ENCODE data around the gene OR8B3.
"Not testable (repeated sequence)": the region's sequence is repeated elsewhere in the genome, so short reads cannot be mapped to it uniquely, and the experiment has no call there.

The OR8B3 gene

GRCh38 chr11:124429599-124429998, 30.8 kb upstream of the OR8B3 start:
- Histone ChIP-seq H3K4me3 (no peak overlapping the region), H3K27ac (no peak overlapping the region), H3K9ac (ENCODE audit: insufficient read length) (no peak overlapping the region), H3K36me3 (ENCODE audit: insufficient read depth, low read length) (no peaks in the 10 kb centered on the region), H3K9me3 (ENCODE audit: low read depth, low read length) (no peaks in the 10 kb centered on the region)
- no peak for TF ChIP-seq POLR2AphosphoS5 (IDR thresholded peaks at IDR 0.05; ENCODE audit: borderline replicate concordance, low read depth, low read length)
- no peak for TF ChIP-seq EZH2 (IDR thresholded peaks at IDR 0.05)
- TF ChIP-seq FOXP2 (optimal IDR thresholded peaks at IDR 0.05; ENCODE audit: control extremely low read depth, extremely low read length, insufficient read depth) = no peak
- DNase-seq (ENCODE audit: low read depth, low spot score) = no peak

GRCh38 chr11:124424384-124424921, 25.6 kb upstream of the OR8B3 start, which contains the start of gene OR8B4:
Gene OR8B4, minus strand, starts transcription at chr11:124424871. Its CDS starts 0 bp downstream, at chr11:124424871.
- Histone ChIP-seq H3K9ac (ENCODE audit: insufficient read length) (no peak within 1 kb of the TSS), H3K36me3 (ENCODE audit: insufficient read depth, low read length) (no peaks in the 10 kb centered on the region), H3K27ac (no peak within 1 kb of the TSS), H3K9me3 (ENCODE audit: low read depth, low read length) (no peaks in the 10 kb centered on the region), H3K4me3 (no peak within 1 kb of the TSS)
- no peak for TF ChIP-seq EZH2 (IDR thresholded peaks at IDR 0.05)
- no peak for TF ChIP-seq FOXP2 (optimal IDR thresholded peaks at IDR 0.05; ENCODE audit: control extremely low read depth, extremely low read length, insufficient read depth)
- TF ChIP-seq POLR2AphosphoS5 (IDR thresholded peaks at IDR 0.05; ENCODE audit: borderline replicate concordance, low read depth, low read length) = no peak
- no peak for DNase-seq (ENCODE audit: low read depth, low spot score)

- H3K9me3 ChIP-seq (ENCODE audit: low read depth, low read length) = no peaks in the 10 kb centered on the region
Observed at GRCh38 chr11:124421043-124421442, 22.2 kb upstream of the OR8B3 start.

GRCh38 chr11:124415356-124415923, 16.6 kb upstream of the OR8B3 start:
- Histone ChIP-seq H3K9me3 (ENCODE audit: low read depth, low read length) (no peaks in the 10 kb centered on the region), H3K36me3 (ENCODE audit: insufficient read depth, low read length) (no peaks in the 10 kb centered on the region), H3K27ac (no peak overlapping the region), H3K4me3 (no peak overlapping the region), H3K9ac (ENCODE audit: insufficient read length) (no peak overlapping the region)
- TF ChIP-seq FOXP2 (optimal IDR thresholded peaks at IDR 0.05; ENCODE audit: control extremely low read depth, extremely low read length, insufficient read depth) (no peak), EZH2 (IDR thresholded peaks at IDR 0.05) (no peak), POLR2AphosphoS5 (IDR thresholded peaks at IDR 0.05; ENCODE audit: borderline replicate concordance, low read depth, low read length) (no peak)
- DNase-seq (ENCODE audit: low read depth, low spot score) = no peak

More at GRCh38 chr11:124421043-124421442, 22.2 kb upstream of the OR8B3 start:
- Histone ChIP-seq H3K27ac (no peak overlapping the region), H3K9ac (ENCODE audit: insufficient read length) (no peak overlapping the region), H3K4me3 (no peak overlapping the region), H3K36me3 (ENCODE audit: insufficient read depth, low read length) (no peaks in the 10 kb centered on the region)
- TF ChIP-seq FOXP2 (optimal IDR thresholded peaks at IDR 0.05; ENCODE audit: control extremely low read depth, extremely low read length, insufficient read depth) = no peak
- no peak for DNase-seq (ENCODE audit: low read depth, low spot score)

- TF ChIP-seq EZH2 (IDR thresholded peaks at IDR 0.05) = no peak
- no peak for TF ChIP-seq POLR2AphosphoS5 (IDR thresholded peaks at IDR 0.05; ENCODE audit: borderline replicate concordance, low read depth, low read length)
- TF ChIP-seq FOXP2 (optimal IDR thresholded peaks at IDR 0.05; ENCODE audit: control extremely low read depth, extremely low read length, insufficient read depth) = no peak
- DNase-seq (ENCODE audit: low read depth, low spot score) = no peak
- H3K27ac ChIP-seq = no peak overlapping the region
- H3K36me3 ChIP-seq (ENCODE audit: insufficient read depth, low read length) = no peaks in the 10 kb centered on the region
- H3K9me3 ChIP-seq (ENCODE audit: low read depth, low read length) = no peaks in the 10 kb centered on the region
- no peak overlapping the region for H3K9ac ChIP-seq (ENCODE audit: insufficient read length)
- H3K4me3 ChIP-seq = no peak overlapping the region
Observed at GRCh38 chr11:124409906-124410305, 11.1 kb upstream of the OR8B3 start.

GRCh38 chr11:124405581-124405980, 6.8 kb upstream of the OR8B3 start:
- no peaks in the 10 kb centered on the region for H3K36me3 ChIP-seq (ENCODE audit: insufficient read depth, low read length)
- TF ChIP-seq POLR2AphosphoS5 (IDR thresholded peaks at IDR 0.05; ENCODE audit: borderline replicate concordance, low read depth, low read length) (no peak), EZH2 (IDR thresholded peaks at IDR 0.05) (no peak), FOXP2 (optimal IDR thresholded peaks at IDR 0.05; ENCODE audit: control extremely low read depth, extremely low read length, insufficient read depth) (no peak)
- no peaks in the 10 kb centered on the region for H3K9me3 ChIP-seq (ENCODE audit: low read depth, low read length)
- H3K9ac ChIP-seq (ENCODE audit: insufficient read length) = no peak overlapping the region
- H3K27ac ChIP-seq = no peak overlapping the region
- no peak for DNase-seq (ENCODE audit: low read depth, low spot score)
- peak overlapping the region; percentile 31 for H3K4me3 ChIP-seq

GRCh38 chr11:124403186-124403585, 4.4 kb upstream of the OR8B3 start:
- not testable (repeated sequence) for H3K36me3 ChIP-seq (ENCODE audit: insufficient read depth, low read length); H3K9ac ChIP-seq (ENCODE audit: insufficient read length); DNase-seq (ENCODE audit: low read depth, low spot score); H3K27ac ChIP-seq; H3K4me3 ChIP-seq; H3K9me3 ChIP-seq (ENCODE audit: low read depth, low read length)

GRCh38 chr11:124402326-124402922, 3.6 kb upstream of the OR8B3 start:
- no peak for DNase-seq (ENCODE audit: low read depth, low spot score)
- H3K9ac ChIP-seq (ENCODE audit: insufficient read length) = no peak overlapping the region
- H3K4me3 ChIP-seq = no peak overlapping the region
- H3K27ac ChIP-seq = no peak overlapping the region
- H3K9me3 ChIP-seq (ENCODE audit: low read depth, low read length) = no peaks in the 10 kb centered on the region
- H3K36me3 ChIP-seq (ENCODE audit: insufficient read depth, low read length) = no peaks in the 10 kb centered on the region
- no peak for TF ChIP-seq FOXP2 (optimal IDR thresholded peaks at IDR 0.05; ENCODE audit: control extremely low read depth, extremely low read length, insufficient read depth)
- TF ChIP-seq POLR2AphosphoS5 (IDR thresholded peaks at IDR 0.05; ENCODE audit: borderline replicate concordance, low read depth, low read length) = no peak
- TF ChIP-seq EZH2 (IDR thresholded peaks at IDR 0.05) = no peak

GRCh38 chr11:124396847-124397246, 2.0 kb downstream of the OR8B3 start:
- H3K4me3 ChIP-seq; H3K9me3 ChIP-seq (ENCODE audit: low read depth, low read length); H3K9ac ChIP-seq (ENCODE audit: insufficient read length); DNase-seq (ENCODE audit: low read depth, low spot score); H3K27ac ChIP-seq; H3K36me3 ChIP-seq (ENCODE audit: insufficient read depth, low read length): not testable (repeated sequence)

Data from SK-N-MC (cell line).